HL-60/S4 treated with phorbol 12-myristate 13-acetate at 8.2 ng/mL for 4 days and 3 days (cell line): ENCODE measurements around the gene MRNIP.
"Not testable (repeated sequence)": the region's sequence is repeated elsewhere in the genome, so short reads cannot be mapped to it uniquely, and the experiment has no call there.

Experiments used
- in situ Hi-C: fragments of 300-500 bp; cut with MboI; formaldehyde crosslinking; loops from 2 replicates; pipeline ENCODE4 v1.15.0; 2022; ENCODE audit warnings: low sequenced_read_pairs

The MRNIP gene

DNA sequence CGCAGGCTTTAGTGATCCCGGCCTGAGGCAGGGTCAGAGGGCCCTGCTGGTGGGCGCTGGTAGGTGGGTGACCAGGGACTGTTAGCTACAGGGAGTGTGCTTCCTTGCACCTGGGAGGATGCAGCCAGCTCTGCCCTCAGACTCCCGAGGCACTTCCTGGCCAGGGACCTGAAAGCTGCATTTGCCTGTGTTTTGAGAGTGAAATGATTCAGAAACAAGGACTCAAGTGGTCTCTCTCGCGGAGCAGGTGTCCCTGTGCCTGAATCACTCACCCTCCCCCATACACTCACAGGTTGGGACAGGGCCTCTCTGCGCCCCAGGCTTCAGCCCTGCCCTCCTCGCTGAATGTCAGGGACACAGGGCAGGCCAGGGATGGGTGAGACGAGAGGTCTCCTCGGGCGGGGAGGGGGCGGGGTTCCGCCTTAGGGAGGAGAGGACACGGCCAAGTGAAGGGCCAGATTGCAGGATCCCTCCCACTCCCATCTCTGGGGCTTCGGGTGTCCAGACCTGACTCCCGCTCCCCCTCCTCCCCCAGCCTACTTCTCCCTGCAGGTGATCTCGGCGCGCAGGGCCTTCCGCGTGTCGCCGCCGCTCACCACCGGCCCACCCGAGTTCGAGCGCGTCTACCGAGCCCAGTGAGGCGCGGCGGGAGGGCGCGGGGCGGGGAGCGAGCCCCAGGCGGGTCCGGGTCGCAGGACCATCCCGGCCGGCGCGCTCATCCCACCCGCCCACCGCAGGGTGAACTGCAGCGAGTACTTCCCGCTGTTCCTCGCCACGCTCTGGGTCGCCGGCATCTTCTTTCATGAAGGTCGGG lies 63.4 kb downstream of the MRNIP start:
- in situ Hi-C loops, result loop anchor here (5.0 kb wide), 1 partner anchor 33 kb away; no protein-coding TSS in a partner anchor

GRCh38 chr5:179794575-179794974 lies 64.0 kb downstream of the MRNIP start:
- in situ Hi-C loops, result no loop called here

DNA sequence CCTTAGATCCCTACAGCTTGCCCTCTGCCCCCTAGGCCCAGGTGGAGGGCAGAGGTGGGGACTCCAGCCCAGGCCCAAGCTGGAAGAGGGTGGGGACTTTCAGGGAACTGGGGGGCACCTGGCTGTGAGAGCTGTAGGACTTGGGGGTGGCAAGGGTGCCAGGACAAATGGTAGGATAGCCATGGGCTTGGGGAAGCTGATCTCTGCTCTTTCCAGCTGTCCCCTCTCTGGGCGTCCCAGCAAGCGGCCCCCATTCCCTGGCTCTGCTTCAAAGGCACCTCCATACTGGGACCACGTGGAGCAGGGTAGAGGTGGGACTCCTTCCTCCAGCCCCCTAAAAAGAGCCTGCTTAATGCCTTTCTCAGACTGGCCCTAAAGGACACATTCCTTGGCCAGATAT lies 64.4 kb downstream of the MRNIP start:
- in situ Hi-C loops, result no loop called here

GRCh38 chr5:179793468-179794139 lies 65.0 kb downstream of the MRNIP start, which contains the start of gene LTC4S:
Gene LTC4S, plus strand, starts transcription at chr5:179793986. Its CDS starts 95 bp downstream, at chr5:179794081.
- in situ Hi-C loops, result no loop called here

DNA sequence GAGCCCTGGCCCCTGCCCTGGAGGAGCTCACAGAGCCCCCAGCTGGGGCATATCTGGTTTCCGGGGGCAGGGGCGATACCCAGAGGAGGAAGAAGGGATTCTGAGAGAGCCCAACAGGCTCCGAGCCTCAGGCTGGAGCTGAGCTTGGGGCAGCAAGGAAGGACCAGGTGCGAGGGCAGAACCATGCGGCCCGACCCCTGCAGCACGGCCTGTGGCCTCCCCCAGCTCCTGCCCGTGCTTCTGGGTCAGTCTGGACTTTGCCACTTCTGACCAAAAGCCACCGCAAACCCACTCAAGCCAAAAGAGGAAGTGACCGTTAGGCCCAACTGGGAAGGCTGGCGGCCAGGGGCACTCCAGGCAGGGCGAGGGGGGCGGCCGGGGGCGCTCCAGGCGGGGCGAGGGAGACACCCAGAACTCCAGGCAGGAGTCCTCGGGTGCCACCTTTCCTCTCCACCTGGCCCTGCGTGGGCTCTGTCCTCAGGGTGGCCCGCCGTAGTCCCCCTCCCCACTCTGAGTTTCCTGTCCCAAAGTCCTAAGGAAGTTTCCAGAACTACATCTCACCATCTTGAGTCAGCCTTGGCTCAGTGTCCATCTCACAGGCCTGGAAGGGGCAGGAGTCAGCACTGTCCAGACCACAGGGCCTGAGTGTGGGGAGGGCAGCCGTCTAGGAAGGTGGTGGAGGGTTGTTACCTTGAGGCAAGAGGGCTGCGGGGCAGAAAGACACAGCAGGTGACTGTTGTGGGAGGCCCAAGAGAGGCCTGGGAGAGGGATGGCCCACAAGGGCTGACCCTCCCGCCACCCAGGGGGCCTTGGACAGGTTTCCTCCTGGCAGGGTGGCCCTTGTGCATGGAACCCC lies 65.8 kb downstream of the MRNIP start:
- in situ Hi-C loops, result no loop called here

- in situ Hi-C loops, result no loop called here
These were observed 66.6 kb downstream of the MRNIP start for GRCh38 chr5:179791881-179792611.

GRCh38 chr5:179789278-179789677 lies 69.3 kb downstream of the MRNIP start:
- in situ Hi-C loops, result not testable (repeated sequence)

GRCh38 chr5:179788193-179788854 lies 70.3 kb downstream of the MRNIP start:
- in situ Hi-C loops, result no loop called here
